Stimulated activated CD8-positive, alpha-beta memory T cell treated with anti-CD3 and anti-CD28 coated beads, Interleukin-7, amount 100 ng/mL, for 1 hour (primary cell): ENCODE data around the gene KRT38.

ENCODE experiments used
- DNase-seq, 2 donors: peaks; one replicate each; pipeline ENCODE4 v3.0.0-alpha.2; 2020; ENCODE audit warnings: low read depth in 2 of 2

Gene KRT38

DNA sequence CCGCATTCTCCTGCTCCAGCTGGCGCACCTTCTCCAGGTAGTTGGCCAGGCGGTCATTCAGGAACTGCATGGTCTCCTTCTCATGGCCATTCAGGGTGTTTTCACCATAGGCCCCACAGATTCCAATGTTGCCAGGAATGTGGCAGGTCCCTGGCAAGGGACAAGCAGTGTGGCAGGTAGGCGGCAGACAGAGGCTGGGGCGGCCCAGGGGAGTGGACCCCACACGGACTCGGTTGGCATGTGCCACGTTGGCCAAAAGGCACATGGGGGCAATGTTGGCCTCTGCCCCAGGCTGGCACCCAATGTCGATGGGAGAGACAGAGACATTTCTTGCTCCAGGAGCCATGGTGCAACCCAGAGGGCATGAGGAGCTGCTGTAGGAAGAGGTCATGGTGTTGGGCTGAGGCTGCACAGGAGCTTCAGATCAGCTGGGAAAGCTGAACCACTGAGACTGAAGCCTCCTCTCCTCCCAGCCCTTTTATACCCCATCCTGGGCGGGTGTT, at the start of gene KRT38:
Gene KRT38 (minus strand): TSS at position 453 of the 503 bp plus-strand sequence. CDS start 62 bp downstream, at position 391.
- no peak for DNase-seq

DNA sequence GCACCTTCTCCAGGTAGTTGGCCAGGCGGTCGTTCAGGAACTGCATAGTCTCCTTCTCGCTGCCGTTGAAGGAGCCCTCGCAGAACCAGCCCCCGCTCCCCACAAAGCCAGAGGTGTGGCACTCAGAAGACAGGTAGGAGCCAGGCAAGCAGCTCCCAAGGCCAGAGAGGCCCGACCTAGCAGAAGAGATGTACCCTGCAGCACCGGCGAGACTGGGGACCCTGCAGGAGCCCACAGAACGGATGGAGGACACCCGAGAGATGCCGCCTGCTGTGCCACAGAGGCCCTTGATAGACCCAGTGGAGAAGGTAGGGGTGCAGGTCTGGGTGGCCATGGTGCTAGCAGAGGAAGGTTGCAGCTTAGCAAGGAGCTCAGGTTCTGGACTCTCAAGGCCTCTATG, 48.7 kb upstream of the KRT38 start, which contains the start of gene KRT36:
Gene KRT36 (minus strand): TSS at position 380 of the 400 bp plus-strand sequence. CDS start 46 bp downstream, at position 334.
- no peak for DNase-seq

DNA sequence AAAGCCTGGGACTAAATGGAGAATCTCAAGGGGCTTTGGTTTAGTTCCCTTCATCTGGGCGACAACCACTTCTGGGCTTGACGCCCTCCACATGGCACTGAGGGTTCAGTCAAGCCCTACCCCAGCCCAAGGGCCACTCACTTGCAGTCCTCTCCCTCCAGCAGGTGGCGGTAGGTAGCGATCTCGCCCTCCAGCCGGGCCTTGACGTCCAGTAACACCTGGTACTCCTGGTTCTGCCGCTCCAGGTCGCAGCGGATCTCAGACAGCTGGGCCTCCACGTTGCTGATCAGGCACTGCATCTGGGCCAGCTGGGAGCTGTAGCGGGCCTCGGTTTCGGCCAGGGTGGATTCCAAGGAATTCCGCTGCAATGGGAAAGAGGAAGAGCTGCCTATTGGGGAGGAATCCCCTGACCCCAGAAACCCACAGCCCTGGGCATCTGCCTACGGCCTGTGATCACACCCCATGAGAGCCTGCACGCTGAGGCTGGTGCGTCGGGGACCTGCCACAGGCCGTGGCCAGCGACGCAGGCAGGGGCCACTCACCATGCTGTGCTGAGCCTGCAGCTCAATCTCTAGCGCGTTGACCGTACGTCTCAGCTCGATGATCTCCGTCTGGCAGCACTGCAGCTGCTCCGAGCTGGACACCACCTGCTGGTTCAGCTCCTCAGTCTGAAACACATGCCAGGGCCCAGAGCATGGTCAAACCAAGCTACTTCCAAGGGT, 46.2 kb upstream of the KRT38 start:
- DNase-seq: no peak

DNA sequence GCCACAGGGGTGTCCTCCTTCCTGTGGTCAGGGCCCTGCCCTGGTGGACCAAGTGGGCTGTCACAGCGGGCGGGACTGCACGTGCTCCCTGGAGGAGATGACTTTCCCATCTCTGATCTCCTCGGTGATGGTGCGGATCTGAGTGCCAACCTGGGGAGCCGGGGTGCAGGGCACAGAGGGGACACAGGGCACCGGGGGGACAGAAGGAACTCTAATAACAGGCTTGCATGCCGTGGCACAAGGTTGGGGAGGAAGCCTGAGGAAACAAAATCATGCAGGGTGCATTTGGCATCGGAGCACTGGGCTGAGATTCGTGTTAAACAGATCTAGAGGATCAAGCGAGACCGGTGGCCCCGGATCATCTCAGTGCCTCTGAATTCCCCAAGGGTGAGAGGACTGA, 45.5 kb upstream of the KRT38 start:
- DNase-seq: no peak

DNA sequence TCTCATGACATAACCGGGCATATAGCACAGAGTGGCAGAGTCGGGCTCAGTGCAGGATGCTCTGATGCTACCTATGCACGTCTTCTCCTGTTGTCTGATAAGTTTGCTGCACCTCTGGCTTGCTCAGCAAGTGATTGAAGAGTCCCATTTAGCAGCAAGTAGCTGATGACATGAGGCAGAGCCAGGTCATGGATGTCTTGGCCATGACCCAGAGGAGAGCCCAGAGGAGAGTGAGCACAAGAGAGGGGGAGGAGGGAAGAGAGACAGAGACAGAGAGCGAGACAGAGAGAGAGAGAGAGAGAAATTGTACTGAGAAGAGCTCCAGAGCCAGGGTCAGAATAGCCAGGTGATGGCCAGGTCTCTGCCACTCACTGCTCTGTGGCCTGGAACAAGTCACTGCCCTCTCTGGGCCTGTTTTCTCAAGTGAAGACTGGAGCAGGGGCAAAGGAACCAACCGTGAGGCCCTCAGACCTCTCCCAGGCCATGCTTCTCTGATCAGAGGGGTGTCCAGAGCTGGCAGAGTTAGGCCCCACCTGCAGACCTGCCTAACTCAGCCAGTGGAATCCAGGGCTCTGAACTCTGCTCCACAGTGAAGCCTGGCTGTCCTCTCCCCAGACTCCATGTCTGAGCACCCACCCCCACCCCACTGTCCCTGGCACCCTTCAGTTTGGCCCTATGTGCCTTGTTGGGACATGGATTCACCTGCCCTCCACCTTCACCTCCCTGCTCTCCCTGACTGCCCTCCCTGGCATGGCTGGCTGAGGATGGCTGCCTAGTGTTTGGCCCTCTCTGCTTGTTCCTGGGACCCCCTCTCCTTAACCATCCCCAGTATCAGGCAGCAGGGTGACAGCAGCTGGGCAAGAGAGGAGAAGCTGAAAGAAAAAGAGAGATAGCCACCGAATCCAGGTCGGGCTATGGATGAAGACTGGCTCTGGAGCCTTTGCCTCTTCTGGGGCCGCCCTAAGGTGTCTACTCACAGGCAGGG, 44.4 kb upstream of the KRT38 start:
- DNase-seq: no peak

DNA sequence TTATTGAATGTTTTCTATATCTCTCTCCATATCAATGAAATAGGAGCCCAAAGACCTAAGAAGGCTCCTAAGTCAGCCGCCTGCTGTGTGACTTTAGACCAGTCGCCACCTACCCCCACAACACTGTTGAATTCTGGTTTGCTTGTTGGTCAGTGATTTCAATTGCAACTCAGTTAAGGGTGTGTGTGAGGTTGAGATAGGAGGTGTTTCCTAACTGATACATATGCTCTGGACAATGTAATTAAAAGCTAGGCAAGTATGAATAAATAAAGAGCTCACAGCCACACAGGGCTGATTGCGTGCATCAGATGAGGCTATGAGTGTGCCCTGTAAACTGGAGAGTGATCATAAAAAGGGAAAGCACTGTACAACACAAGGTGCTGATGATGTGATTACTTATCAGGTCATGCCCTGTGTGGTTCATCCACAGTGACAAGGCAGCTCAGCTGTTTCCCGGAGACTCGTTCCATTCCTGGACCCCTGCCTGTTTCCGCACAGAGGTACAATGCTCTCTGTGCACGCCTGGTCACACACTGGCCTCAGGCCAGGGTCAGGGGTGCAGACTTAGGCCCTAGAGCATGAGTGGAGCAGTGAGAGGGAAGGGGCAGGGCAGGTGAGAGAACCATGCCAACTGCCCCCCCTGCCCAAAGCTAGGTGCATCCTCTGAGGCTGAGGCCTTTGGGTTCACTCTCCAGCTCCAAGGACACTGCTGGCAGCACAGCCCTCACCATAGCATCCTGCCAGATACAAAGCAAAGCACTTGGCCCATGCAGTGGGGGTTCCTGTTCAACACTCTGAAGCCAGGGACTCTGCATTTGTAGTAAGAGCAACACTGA, 43.4 kb upstream of the KRT38 start:
- no peak for DNase-seq

DNA sequence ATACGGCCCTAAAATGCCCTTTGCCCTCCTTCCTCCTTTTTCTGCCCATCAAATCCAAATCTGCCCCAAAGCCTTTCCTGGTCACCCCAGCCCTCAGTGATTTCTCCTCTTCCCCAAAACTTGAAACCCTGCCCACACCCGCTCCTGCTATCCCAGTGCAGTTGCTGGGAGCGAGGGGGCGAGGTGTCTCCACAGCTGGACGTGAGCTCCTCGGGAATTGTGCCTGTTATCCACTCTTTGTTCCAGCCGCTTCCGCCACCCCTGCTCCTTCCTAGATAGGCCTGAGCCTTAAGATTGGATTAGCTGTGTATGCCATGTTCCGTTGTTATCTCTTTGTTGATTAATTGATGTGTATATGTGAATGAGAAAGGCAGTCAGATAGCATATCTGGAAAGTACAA, 42.7 kb upstream of the KRT38 start:
- no peak for DNase-seq

DNA sequence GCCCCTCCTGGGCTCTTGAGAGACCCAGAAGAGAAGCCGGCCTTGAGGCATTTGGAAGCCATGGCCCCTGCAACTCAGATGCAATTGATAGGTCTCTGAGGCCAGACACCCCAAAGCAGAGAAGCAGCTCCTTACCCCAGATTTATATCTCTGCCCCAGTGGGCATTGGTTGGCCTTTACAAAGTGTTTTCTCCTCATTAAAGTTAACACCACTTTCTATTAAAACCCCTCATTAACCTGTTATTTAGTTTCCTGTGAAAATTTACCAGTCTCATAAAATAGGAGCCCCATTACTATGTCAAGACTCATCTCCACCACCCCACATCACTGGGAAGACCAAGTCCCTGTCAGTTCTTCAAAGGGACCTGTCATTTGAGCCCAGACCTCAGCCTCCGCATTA, 40.3 kb upstream of the KRT38 start, which contains the start of gene KRT35:
Gene KRT35 (minus strand): TSS at position 116 of the 400 bp plus-strand sequence. CDS start 54 bp downstream, at position 62.
- DNase-seq: no peak

DNA sequence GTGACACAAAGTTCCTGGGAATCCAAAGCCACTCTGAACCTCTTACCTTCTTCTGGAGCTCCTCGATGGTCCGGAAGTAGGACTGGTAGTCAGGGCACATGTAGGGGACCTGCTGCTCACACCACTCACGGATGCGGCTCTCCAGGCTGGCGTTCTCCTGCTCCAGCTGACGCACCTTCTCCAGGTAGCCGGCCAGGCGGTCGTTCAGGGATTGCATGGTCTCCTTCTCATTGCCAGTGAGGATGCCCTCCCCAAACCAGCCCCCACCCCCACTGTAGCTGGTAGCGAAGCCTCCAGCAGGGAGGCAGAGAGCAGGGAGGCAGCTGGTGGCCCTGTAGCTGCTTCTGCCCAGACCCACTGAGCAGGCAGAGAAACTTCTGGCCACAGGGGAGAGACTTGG, 39.8 kb upstream of the KRT38 start:
- DNase-seq: no peak

DNA sequence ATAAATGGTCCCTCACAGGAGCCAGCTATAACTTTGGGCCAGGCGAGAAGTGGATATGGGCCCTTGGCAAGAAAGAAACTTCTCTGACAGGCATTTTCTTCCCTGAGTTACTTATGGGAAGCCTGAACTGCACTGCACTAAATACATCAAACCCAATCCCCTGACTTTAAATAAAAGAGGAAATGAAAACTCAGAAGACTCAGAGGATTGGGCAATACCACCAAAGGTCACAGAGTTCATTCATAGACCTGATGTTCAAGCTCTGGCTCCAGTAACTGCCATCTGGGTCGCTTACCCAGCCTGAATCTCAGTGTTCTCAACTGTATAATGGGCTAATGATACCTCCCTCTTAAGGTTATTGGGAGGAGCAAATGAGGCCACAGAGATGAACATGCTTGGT, 39.4 kb upstream of the KRT38 start:
- no peak for DNase-seq

DNA sequence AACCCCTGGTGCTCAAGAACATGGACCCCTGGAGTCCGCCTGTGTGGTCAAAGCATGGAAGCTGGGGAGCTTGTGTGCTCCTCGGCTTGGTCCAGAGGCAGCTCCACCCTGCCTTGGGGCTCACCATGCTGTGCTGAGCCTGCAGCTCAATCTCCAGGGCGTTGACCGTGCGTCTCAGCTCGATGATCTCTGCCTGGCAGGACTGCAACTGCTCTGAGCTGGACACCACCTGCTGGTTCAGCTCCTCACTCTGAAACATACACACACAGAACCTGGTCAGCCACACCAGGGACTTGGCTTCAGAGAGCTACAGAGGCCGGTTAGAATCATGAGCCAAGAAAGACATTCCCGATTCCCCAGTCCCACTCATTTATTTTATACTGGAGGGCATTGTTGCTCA, 37.5 kb upstream of the KRT38 start:
- DNase-seq: no peak

DNA sequence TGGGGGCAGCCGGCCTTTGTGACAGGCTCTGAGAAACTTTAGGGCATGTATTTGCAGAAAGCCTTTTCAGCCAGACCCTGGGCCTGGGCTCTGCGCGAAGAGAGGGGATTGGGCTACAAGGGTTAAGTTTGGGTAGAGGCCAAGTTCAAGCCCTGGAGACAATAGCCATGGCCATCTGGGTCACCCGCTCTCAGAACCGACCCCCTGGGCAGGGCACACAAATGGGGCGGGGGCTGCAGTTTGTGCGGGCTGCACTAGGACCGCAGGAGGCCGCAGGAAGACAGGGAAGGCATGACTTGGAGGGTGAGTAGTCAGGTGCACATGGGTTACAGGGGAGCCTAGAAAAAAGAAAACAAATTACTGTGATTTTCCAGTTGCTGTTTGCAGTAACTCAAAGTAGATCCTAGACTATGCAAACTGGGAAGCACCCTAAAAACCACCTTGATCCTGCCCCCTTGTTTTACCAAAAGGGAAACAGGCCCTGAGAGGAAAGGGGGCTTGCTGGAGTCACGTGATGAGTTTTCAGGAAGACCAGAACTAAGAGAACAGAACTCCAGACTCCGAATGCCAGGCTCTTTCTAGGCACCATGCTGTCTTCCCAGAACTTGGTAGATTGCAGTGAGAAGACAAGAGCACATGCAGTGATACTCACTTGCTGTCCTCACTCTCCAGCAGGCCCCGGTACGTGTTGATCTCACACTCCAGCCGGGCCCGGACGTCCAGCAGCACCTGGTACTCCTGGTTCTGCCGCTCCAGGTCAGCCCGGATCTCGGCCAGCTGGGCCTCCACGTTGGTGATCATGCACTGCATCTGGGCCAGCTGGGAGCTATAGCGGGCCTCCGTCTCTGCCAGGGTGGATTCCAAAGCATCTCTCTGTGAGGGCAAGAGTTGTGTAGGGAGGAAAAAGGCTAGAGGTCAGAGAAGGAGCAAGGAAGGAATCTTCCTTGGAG, 36.4 kb upstream of the KRT38 start:
- DNase-seq: no peak

DNA sequence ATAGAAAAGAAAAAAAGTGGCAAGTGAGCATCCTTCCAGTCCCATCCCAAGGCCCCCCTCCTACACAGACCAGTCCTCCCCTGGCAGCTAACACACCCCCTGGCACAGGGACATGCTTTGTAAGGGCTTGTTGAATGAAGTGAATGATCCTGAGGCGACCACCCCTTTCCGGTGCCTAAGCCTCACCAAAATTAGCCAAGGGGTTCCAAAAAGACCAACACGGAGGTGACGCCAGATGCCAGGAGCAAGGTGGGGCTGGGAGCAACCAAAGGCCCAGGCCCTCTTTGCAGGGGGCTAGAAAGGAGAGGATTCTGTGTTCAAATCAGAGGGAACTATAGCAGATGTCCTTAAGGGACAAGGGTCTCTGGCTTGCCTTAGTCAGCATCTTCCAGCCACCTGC, 34.6 kb upstream of the KRT38 start:
- DNase-seq: no peak

DNA sequence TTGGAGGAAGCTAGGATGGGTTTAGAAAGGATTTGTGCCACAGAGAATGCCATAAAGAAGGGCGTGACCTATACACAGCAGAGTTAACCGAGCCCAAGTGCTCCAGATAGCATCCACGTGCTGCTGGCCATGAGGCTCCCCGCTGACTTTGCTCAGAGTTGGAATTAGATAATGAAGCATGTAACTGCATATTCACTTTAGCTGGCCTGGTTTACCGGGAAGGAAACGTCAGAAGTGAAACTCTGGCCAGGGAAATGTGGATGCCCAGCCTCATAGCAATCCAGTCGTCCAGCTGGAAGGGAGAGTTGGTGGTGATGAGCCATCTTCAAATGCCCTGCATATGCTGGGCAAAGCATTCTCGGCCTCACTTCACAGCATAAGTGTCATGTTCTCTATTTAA, 34.1 kb upstream of the KRT38 start:
- DNase-seq: no peak

DNA sequence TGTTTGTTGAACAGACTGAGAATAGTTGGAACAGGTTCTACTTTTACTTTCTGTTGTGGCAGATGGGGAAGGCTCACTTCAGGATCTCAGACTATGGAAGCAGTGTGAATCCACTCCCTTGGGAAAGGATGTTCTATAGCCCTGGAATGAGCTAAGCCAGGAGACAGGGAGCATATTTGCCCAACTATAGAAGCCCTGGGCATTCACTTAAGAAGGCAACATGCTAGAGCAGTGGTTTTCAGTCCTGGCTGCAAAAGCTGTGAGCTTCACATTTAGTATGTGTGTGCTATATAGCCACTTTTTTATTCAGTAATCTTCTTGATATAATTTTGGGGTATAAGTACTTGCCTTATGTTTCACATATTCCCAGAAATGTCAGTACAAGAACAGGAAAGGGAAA, 27.6 kb upstream of the KRT38 start:
- DNase-seq: no peak

DNA sequence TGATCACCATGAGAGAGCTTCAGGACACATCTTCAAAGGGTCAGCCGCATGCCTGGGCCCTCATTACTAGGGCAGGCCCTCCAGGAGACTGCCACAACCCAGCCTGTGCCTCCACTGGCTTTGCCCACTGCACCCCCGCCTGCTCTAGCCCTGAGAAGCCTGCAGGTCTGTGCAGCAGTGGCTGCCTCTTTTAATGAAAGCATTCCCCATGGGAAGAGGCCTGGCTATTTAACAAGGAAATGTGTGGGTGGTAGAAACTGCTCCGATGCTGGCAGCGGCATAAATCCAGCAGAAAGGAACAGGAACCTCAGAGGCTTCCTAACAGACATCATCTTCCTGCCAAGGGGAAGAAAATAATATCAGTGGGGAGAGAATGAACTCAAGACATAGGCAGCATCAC, 26.8 kb upstream of the KRT38 start:
- DNase-seq: no peak

DNA sequence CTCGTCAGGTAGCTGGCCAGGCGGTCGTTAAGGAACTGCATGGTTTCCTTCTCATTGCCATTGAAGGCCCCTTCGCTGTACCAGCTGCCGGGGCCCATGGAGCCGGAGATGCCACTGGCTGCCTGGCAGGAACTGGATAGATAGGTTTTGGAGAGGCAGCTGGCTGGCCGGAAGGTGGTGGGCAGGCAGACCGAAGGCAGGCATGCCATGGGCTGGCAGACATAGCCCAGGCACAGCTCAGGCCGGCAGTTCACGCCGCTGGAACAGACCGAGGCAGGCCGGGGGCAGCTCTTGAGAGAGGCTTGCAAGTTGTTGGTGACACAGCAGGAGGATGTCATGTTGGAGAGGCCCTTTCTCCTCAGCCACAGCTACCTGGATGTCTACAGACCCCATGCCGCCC, 26.2 kb upstream of the KRT38 start, which contains the start of gene KRT32:
Gene KRT32 (minus strand): TSS at position 399 of the 400 bp plus-strand sequence. CDS start 61 bp downstream, at position 338.
- no peak for DNase-seq

DNA sequence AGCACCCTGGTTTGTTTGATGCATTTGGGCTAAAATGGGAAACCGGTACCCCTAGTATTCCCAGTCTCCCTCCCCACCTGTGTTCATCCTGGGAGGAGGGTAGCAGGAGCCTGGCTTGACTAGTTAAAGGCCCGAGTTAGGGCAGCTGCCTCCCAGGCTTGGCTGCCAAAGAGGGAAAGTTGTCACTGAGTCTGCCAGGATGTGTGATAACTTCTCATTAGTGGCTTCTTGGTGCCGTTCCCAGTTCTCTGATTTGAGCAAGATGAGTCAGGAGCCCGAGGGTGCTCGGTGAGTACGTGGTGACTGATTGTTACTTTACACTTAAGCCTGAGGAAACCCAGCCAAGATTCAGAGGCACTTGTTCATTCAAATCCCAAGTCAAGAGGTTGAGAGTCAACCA, 23.9 kb upstream of the KRT38 start:
- DNase-seq: no peak

DNA sequence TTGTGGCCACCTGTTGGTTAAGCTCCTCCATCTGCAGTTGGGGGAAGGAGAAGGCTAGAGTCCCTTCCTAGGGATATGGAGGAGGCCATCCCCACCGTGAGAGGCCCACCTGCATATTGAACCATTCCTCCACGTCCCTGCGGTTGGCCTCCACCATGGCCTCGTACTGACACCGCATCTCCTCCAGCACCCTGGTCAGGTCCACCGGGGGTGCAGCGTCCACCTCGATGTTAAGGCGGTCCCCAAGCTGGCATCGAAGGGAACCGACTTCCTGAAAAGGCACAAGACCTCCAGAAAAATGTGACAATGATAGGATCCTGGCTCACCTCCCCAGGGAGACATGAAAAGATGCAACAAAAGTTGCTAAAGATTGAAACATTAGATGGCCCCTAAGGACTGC, 23.4 kb upstream of the KRT38 start:
- no peak for DNase-seq

DNA sequence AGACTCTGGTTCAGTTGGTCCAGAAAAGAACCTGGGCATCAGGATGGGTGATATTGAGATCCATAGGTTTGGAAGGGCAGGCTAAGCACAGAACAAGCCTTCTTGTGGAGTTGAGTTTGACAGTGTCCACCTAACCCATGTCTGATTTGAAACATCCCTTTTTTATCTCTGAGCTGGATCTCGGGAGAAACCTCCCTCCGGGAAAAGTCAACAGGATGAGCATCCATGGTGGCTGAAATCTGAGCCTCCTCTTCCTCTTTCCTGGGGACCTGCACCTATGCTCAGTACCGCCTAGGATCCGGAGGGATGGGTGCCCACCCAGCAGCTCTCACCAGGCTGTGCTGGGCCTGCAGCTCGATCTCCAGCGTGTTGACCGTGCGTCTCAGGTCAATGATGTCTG, 23.0 kb upstream of the KRT38 start:
- no peak for DNase-seq
